Fibroblast of skin of right biceps (primary cell): ENCODE results near the gene KLF9.
"Not testable (repeated sequence)": the region's sequence is repeated elsewhere in the genome, so short reads cannot be mapped to it uniquely, and the experiment has no call there.

ENCODE experiments used
- DNase-seq: peaks from one replicate; pipeline ENCODE4 v3.0.0-alpha.2; 2013

The KLF9 gene

DNA sequence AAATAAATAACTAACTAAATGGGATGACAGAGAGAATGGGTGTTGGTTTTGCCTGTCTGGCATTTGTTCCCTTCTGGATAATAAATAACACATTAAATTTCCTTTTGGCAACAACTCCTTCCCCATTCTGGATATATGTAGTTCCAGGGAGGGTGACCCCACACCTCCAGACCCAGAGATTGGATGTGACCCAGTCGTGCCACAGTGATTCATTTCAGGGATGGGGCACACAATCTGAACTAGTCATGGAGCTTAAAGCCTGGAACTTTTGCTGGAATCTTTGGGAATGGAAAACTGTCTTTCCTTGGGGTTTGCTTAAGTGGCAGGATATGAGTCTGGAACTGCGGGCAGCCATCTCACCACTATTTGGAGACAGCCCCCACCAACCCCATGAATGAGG is 11.3 kb downstream of the KLF9 start:
- peak; percentile 10 for DNase-seq

DNA sequence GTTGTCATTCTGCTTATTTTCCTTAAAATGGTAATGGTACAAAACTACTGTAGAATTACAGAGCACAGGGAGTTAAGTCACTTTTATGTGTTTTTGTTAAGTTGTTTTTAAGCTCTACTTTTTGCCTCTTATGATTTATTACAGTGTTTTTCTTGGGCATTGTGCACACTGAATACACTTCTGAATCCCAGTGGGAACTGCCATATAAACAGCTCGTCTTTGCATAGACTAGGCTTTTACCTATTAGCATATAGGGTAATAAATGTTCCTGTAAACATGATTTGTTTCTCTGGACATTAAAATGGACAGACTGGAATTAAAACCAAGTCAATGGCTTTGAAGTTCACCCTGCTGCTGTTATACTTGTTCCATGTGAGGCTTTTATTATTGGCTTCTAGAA is 12.2 kb downstream of the KLF9 start:
- DNase-seq: no peak

DNA sequence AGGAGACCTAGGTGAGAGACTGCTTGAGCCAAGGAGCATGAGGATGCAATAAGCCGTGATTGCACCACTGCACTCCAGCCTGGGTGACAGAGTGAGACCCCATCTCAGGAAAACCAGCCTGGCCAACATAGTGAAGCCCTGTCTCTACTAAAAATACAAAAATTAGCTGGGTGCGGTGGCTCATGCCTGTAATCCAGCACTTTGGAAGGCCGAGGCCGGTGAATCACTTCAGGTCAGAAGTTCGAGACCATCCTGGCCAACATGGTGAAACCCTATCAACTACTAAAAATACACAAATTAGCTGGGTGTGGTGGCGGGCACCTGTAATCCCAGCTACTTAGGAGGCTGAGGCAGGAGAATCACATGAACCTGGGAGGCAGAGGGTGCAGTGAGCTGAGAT is 13.2 kb downstream of the KLF9 start:
- not testable (repeated sequence) for DNase-seq

DNA sequence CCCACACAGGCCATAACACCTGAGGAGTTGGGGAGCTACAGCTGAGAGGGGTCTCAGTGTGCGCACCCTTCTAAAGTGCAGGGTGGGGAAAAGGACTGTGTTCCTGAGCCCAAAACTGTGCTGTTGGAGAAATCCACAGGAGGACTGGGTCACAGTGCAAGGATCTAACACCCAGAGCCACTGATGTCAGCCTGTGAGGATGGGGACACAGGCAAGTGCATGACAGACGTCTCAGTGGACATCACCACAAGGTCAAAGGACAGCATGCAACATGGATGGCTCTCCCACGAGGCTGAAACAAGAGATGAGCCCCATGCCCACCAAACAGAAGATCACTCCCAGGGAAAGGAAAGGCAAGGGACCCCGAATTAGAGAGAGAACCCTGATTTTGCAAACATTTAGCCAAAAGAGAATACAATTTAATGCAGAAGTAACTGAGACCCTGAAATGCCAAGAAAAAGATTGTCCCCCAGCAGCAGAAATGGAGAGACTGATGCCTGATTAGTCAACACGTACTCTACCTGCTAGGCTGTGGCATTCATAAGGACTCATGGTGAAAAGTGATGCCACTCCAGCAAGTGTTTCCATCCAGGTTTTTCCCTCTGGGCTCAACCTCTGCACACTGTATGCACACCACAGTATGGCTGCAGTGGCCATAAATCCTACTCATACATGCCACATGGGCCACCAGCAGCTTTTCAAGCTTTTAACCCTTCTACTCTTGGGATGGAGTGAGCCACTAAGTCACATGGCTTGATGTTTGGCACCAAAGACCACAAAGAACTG is 14.2 kb downstream of the KLF9 start:
- no peak for DNase-seq

DNA sequence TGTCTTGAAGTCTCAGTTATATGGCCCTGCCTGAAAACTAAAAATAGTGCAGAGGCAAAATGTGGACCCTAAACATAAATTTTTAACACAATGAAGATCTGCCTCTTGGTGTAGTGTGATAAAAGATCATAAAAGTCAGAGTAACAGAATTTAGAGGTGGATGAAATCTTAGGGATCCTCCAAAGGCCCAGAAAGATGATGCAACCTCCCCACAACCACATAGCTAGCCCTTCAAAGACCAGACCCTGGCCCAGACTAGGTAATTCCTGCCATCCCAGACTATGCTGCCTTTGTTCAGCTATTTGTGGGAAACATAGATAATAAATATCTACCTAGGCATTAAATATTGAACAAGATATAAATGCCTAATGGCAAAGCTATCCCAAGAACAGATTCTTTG is 15.3 kb downstream of the KLF9 start:
- no peak for DNase-seq

DNA sequence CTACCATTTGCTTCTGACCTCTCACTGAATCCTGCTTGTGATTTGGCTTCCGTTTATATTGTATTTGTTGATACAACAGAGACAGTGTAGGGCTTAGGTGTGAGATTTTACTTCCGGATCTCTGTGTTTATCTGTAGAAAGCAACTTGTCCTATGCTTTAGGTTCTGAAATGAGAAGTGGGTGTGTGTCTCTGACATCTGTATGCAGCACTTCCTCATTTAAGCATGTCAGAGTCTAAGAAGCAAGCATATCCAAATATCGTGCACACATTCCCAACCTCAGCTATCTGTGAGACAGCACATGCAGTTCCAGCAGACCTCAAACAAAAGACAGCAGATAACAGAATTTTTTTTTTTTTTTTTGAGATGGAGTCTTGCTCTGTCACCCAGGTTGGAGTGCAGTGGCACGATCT is 16.3 kb downstream of the KLF9 start:
- DNase-seq: no peak

DNA sequence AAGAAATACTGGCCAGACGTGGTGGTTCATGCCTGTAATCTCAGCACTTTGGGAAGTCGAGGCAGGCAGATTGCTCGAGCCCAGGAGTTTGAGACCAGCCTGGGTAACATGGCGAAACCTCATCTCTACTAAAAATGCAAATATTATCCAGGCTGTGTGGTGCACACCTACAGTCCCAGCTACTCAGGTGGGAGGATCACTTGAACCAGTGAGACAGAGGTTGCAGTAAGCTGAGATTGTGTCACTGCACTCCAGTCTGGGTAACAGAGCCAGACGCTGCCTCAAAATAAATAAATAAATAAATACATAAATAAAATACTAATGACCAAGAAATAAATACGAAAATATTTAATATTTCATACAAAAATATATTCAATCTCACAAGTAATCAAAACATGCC is 18.8 kb downstream of the KLF9 start:
- no peak for DNase-seq

DNA sequence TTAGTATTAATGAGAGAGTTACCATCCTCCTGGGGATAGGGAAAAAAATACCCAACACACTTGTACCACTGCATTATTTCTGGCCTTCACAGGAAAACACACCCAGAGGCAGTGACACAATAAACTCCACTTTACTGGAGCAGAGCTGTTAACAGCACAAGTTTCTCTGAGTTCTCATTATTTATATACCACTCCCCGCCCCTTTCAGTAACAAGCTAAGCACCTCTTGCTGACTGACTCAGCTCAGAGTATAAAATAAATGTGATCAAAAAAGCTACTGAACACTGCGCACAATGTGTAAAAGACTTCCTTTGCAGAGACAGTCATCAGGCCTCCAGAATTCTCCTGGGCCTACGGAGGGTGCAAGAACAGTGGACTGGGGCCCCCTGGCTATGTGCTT is 21.6 kb downstream of the KLF9 start:
- DNase-seq: no peak

DNA sequence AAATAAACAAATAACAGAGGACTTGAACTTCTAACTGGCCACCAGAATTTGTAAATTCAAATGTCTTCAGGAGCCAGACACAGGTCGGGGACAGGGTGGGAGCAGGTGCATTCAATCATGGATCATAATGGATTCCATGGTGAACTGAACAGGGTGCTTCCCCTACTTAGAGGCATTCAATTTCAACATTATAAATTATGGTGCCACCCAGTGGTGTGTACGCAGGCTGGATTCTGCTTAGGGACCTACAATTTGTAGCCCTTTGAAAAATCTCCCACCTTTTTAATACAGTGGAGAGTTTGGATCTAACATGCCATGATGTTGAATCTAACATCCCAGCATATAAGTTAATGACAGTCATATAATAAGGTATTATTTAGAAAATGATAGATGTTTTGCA is 22.3 kb downstream of the KLF9 start:
- DNase-seq: no peak

DNA sequence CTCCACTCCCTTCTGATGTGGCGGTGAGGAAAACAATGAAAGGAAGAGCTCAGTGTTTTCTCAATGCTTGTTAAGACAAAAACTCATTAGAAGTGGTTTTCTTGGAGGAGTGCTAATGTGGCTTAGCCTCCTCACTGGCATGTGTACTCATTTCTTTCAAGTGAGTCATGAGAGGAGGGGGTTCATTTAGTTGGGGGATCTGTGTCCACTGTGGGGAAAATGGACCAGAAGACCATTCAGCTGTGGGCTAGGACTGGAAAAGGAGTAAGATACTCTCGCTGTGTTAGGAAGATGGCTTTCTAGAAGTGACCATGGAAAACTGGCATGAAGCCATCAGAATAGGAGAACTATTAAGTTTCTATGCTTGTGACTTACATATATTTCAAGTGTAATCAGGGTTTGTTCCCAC is 23.5 kb downstream of the KLF9 start:
- DNase-seq: peak; percentile 15

DNA sequence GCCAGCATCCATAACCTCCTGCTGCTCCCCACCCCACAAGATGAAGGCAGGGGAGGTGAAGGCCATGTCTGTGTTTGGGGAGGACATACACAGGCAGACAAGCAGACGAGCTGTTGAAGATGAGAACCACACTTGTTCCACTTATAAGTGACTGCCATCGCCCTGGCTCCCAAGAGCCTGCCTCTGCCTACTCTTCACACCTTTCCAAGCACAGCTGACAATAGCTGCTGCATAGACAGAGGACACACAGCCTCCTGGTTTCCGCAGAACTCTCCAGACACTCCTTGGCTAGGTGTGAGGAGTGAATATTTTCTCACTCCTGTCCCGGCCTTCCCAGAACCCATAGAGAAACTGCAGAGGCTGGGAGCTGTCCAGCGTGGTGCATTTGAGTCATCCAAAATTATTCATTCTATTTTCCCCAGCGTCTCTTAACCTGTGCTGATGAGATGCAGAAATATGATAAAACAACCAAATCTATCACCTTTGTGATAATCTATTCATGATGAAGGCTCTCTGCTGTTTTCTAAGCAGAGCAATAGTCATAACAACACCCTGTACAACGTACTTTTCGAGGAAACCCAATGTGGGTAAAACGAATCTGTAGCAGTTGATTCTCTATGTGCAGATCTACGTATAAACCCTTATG is 24.7 kb downstream of the KLF9 start:
- peak; percentile 51 for DNase-seq

DNA sequence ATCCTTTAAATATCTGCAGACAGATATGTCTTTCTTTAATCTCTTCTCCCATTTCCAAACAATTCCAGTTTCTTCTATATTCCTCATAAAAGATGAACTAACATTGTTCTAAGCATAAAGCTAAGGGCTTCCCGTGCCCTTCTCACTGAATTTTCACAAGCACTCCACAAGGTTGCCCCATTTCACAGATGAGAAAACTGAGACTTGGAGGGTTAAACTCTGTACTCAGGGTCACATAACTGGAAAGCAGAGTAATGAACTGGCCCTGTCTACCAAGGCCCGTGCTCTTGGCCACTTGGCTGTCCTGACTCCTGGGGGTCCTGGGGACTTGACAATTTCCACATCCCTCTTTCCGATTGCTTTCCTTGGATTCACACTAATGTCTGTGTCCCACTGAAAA is 25.3 kb downstream of the KLF9 start:
- no peak for DNase-seq

DNA sequence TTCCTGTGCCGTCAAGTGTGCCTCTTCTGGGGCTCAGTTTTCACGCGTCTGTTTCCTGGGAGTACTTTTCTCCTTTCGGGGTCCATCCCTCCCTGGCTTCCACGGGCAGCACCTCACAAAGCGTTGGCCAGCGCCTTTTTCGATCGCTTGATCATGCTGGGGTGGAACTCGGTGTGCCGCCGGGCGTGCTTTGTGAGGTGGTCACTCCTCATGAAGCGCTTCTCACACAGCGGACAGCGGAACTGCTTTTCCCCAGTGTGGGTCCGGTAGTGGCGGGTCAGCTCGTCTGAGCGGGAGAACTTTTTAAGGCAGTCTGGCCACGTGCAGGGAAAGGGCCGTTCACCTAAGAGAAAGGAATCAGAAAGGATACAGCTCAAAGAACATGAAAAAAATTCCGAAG is 26.8 kb downstream of the KLF9 start:
- no peak for DNase-seq

DNA sequence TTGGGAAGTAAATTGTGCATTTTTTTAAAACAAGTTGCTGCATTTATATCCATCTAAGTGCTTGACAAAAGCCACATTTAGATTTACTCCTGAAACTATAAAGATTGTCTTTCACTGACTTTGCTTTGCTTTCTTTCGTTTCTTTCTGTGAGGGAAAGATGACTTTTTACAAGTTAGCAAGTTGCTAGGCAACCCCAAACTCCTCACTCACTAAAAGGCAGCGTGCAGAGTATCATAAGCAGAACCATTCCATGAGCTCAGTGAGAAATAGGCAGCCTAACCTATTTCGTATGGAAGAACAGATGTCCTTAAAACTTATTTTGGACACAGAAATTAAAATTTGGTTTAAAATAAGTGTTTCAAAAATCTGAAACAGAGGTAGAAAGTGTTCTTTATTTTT is 29.0 kb downstream of the KLF9 start:
- DNase-seq: no peak

DNA sequence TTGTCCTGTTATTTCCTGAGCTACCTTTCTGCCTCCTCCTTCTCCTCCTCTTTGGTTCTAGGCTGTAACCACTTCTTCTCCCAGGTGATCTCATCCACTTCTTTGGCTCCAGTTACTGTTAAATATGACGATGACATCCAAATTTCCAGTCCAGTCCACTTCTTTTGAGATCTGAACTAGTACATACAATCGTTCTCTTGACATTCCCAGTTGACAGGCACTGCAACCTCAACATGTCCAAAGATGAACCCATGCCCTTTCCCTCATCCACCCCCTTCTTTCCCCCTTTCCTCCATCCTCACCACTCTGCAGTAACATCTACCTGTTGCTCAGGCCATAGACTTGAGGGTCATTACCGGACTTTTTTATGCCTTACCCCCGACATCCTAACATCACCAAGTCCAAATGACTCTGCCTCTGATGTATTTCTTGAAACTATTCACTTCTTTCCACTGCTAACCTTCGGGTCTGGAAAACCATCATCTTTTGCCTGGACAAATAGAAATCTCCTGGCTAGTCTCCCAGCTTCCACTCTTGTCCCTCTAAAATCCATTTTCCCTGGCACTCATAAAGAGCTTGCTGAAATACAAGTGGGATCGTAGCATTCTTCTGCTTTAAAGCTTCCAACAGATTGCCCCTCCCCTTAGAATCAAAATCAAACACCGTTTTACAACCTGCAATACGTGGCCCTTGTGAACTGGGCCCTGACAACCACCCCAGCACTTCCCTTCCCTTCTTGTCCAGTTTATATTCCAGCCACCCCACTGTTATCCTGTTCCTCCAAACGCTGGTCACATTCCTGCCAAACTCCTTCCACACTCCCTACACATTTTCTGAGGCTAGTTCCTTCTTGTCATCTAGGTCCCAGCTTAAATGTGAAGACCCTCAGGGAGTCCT is 31.5 kb downstream of the KLF9 start:
- no peak for DNase-seq

DNA sequence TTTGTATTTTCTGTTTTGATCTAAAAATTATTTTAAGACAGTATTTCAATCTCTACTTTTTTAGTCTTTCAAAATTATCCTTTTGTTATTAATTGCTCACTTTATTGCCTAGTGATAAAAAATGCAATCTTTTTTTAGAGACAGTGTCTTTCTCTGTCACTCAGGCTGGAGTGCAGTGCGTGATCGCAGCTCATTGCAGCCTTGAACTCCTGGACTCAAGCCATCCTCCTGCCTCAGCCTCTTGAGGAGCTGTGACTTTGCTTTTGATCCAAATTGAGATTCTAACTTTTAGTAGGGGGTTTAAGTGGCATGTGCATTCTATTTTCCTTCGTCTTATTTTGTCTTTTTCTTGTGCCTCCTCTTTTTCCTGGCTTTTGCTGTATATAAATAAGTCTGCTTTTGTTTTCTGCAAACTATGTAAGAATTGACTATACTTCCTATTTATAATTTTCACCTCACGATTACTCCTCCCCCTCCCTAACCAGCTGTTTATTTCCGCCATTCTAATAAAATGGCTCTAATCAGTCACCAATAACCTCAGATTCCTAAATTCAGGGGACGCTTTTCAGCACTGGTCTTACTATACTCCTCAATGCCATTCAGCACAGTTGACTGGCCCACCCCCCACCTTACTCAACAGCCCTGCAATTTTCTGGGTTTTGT is 32.3 kb downstream of the KLF9 start:
- no peak for DNase-seq

DNA sequence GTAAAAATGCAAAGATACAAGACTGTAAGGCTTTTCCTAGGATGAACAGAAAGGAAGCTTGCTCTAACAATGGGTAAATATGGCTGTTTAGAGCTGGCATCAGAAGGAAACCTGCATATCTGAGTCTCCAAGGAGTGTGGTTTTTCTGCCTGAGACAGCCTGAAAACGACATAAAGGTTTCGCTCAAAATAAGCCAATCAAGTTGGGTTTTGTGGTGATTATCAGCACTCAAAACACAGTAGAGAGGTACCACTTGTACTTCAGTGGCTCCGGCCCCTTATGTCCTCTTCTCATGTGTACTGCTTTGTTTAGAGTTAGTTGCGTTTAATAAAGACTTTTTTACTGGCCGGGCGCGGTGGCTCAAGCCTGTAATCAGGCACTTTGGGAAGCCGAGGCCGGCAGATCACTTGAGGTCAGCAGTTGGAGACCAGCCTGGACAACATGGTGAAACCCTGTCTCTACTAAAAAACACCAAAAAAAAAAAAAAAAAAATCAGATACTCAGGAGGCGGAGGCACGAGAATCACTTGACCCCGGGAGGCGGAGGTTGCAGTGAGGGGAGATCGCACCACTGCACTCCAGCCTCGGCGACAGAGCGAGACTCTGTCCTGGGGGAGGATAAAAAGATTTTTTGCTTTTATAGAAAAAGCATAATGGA is 39.4 kb downstream of the KLF9 start:
- DNase-seq: no peak

DNA sequence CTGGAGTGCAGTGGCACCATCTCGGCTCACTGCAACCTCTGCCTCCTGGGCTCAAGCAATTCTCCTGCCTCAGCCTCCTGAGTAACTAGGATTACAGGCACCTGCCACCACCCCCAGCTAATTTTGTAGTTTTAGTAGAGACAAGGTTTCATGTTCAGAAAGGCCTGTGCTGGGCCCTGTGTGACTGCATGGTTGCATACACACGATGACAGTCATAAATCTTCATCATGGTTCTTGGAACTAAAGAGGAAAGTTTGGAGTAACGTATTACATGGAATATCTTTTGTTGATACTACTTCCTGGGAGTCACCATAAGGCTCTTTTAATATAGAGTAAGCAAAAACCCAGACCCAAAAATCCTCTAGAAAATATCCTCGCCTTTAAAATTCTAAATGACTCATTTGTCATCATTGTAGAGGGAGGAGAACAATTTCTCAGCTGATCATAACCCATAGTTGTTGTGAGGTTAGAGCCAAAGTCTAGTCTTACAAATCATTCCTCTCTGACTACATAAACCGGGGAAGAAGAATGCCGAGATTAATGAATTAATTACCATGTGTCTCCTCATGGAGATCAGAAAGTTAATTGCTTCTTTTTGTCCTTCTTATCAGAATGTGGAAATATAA is 47.0 kb downstream of the KLF9 start:
- peak; percentile 9 for DNase-seq

DNA sequence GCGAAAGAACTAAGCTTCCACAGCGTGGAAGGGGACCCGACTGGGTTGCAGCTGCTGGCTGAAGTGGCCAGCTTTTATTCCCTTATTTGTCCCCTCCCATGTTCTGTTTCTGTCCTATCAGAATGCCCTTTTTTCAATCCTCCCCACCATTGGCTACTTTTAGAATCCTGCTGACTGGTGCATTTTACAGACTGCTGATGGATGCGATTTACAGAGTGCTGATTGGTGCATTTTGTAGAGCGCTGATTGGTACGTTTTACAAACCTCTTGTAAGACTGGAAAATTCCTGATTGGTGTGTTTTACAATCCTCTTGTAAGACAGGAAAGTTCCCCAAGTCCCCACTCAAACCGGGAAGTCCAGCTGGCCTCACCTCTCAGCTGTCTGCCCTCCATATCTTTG is 50.7 kb downstream of the KLF9 start:
- no peak for DNase-seq

DNA sequence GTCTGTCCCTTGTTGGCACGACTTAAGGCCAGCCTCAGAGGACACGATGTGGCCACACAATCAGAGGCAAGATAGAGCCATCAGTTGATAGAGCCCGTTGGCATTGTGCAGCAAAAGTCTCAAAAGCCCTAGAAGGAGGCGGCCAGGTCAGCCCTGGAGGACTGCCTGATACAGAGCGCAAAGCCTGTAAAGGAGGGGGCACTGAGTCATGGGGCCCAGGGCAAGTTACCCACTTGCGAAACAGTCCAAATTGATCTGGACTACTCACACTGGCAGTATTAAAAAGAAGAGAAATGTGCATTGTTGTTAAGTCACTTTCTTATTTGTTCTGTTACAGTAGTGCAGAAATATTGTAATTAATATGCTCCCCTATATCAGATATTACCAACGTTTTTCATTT is 51.5 kb downstream of the KLF9 start:
- DNase-seq: peak; percentile 16

DNA sequence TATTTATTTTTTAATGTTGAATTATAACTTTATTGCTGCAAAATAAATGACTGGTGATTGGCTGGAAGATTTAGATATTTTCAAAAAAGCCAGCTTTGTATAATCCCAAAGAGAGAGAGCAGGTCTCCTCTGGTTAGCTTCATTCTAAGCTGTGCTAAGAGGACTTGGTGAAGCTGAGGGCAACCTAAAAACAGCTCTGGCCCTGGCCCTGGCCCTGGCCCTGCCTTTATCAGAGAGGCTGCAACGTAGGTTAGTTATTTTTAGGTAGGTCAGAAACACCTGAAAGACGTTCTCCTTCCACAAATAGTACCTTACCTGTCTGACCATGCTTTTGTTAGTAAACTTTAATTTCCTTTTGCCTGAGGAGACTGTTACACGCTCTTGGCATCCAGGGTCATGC is 58.7 kb downstream of the KLF9 start:
- no peak for DNase-seq

DNA sequence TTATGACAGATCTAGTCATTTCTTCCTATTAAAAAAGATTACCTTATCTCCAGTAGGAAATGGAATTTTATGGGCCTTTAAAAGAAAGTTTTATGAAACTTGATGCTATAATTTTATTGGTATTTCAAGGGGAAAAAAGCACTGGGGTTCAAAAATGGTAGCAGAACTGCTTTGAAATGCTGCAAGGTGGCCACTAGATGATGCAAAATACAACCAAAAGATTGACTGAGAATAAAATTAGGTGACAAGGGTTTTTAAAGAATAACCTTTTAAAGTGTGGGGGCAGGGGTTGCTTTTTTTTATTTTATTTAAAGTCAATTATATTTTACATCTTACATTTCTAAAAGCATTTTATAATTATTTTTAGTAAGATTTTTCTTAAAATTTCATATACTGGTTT is 61.7 kb downstream of the KLF9 start:
- peak; percentile 14 for DNase-seq
